ENCODE results near the gene TMEM229B. TPM values are rescaled to one million over a fixed set of nuclear protein-coding genes. Genes with fewer than 3 reads are reported as not detected.

TMEM229B gene
- total RNA-seq, 2 donors from 2014 or later: 6.9 to 11.3 TPM

- no peaks in the 10 kb centered on the region for H3K9me3 ChIP-seq
- H3K4me1 ChIP-seq: no peaks in the 10 kb centered on the region
- no peak for DNase-seq
- H3K9ac ChIP-seq (ENCODE audit: low read depth in 2 of 2, low read length in 2 of 2): no peak overlapping the region
- TF ChIP-seq CTCF (IDR thresholded peaks at IDR 0.05): no peak
- no peak overlapping the region for H3K4me3 ChIP-seq
- intact Hi-C loops (cut with DNase I): no loop called here
- no peaks in the 10 kb centered on the region for H3K36me3 ChIP-seq
- H3K27ac ChIP-seq: no peak overlapping the region
- H3K27me3 ChIP-seq: no peaks in the 10 kb centered on the region
Measured at GRCh38 chr14:67501670-67502069, 13.1 kb upstream of the TMEM229B start.

- no peaks in the 10 kb centered on the region for H3K27me3 ChIP-seq
- no peak overlapping the region for H3K9ac ChIP-seq (ENCODE audit: low read depth in 2 of 2, low read length in 2 of 2)
- no peak overlapping the region for H3K4me3 ChIP-seq
- H3K9me3 ChIP-seq: no peaks in the 10 kb centered on the region
- intact Hi-C loops (cut with DNase I): no loop called here
- no peaks in the 10 kb centered on the region for H3K4me1 ChIP-seq
- H3K36me3 ChIP-seq: no peaks in the 10 kb centered on the region
- no peak for DNase-seq
- no peak for TF ChIP-seq CTCF (IDR thresholded peaks at IDR 0.05)
- no peak overlapping the region for H3K27ac ChIP-seq
Measured at GRCh38 chr14:67500981-67501380, 12.5 kb upstream of the TMEM229B start.

- DNase-seq: no peak
- intact Hi-C loops (cut with DNase I): no loop called here
- Histone ChIP-seq H3K9ac (ENCODE audit: low read depth in 2 of 2, low read length in 2 of 2) (no peak overlapping the region), H3K36me3 (no peaks in the 10 kb centered on the region), H3K4me3 (no peak overlapping the region), H3K27me3 (no peaks in the 10 kb centered on the region), H3K27ac (no peak overlapping the region), H3K4me1 (no peaks in the 10 kb centered on the region), H3K9me3 (no peaks in the 10 kb centered on the region)
- TF ChIP-seq CTCF (IDR thresholded peaks at IDR 0.05): no peak
Measured at GRCh38 chr14:67497716-67498115, 9.2 kb upstream of the TMEM229B start.

- no peak for TF ChIP-seq CTCF (IDR thresholded peaks at IDR 0.05)
- Histone ChIP-seq H3K27me3 (no peaks in the 10 kb centered on the region), H3K36me3 (no peaks in the 10 kb centered on the region), H3K27ac (no peak overlapping the region), H3K9ac (ENCODE audit: low read depth in 2 of 2, low read length in 2 of 2) (no peak overlapping the region), H3K9me3 (no peaks in the 10 kb centered on the region), H3K4me1 (no peaks in the 10 kb centered on the region), H3K4me3 (no peak overlapping the region)
- intact Hi-C loops (cut with DNase I): no loop called here
- no peak for DNase-seq
Measured at GRCh38 chr14:67497216-67497615, 8.7 kb upstream of the TMEM229B start.

- Histone ChIP-seq H3K4me3 (no peak overlapping the region), H3K36me3 (no peaks in the 10 kb centered on the region), H3K4me1 (no peaks in the 10 kb centered on the region), H3K27ac (no peak overlapping the region), H3K9ac (ENCODE audit: low read depth in 2 of 2, low read length in 2 of 2) (no peak overlapping the region), H3K9me3 (no peaks in the 10 kb centered on the region), H3K27me3 (no peaks in the 10 kb centered on the region)
- no peak for DNase-seq
- no peak for TF ChIP-seq CTCF (IDR thresholded peaks at IDR 0.05)
- intact Hi-C loops (cut with DNase I): no loop called here
Measured at GRCh38 chr14:67495827-67496226, 7.3 kb upstream of the TMEM229B start.

Measured in colonic mucosa (tissue), 4 donors.